Right lobe of liver (tissue), 6 donors: ENCODE results near the gene FABP7. TPM values are rescaled to one million over a fixed set of nuclear protein-coding genes. Genes with fewer than 3 reads are reported as not detected.

Source experiments
- ATAC-seq, 4 donors: fragments of 200-7000 bp; cut with Tn5 transposase; one replicate each; pipeline ENCODE4 v1.9.1; 2020; ENCODE audit warnings: mild to moderate bottlenecking in 4 of 4, moderate library complexity in 4 of 4
- DNase-seq, 3 donors: peaks; one replicate each; pipeline ENCODE4 v3.0.0-alpha.2; 2020
- H3K27ac ChIP-seq, 3 donors: fragments of 200-600 bp; one replicate each; pipeline ENCODE4 v1.8.0; 2022
- H3K27me3 ChIP-seq, 2 donors: fragments of 200-600 bp; one replicate each; pipeline ENCODE4 v1.8.0; 2022
- H3K36me3 ChIP-seq, 4 donors: fragments of 200-600 bp; sonication (generic) in 1 of 4; one replicate each; pipeline versions ENCODE4 v1.5.1 to v1.8.0; 2017 to 2022; ENCODE audit warnings: control low read depth in 1 of 4
- H3K4me1 ChIP-seq, 4 donors: fragments of 200-600 bp; sonication (generic) in 1 of 4; one replicate each; pipeline versions ENCODE4 v1.5.1 to v1.8.0; 2017 to 2022; ENCODE audit warnings: control low read depth in 1 of 4
- H3K4me3 ChIP-seq, 3 donors: fragments of 200-600 bp; one replicate each; pipeline ENCODE4 v1.8.0; 2022
- H3K9me3 ChIP-seq, 4 donors: fragments of 200-600 bp; sonication (generic) in 1 of 4; one replicate each; pipeline versions ENCODE4 v1.5.1 to v1.8.0; 2017 to 2022; ENCODE audit warnings: control low read depth in 1 of 4
- POLR2A ChIP-seq: fragments of 450-650 bp; IDR thresholded peaks from one replicate; pipeline ENCODE4 v1.6.1; 2017; ENCODE audit warnings: antibody characterized with exemption, mild to moderate bottlenecking
- WGBS: methylation state at CpG from one replicate; pipeline ENCODE4 v1.1.6; 2018; ENCODE audit warnings: low coverage, low lambda C conversion rate; ENCODE audit not compliant: insufficient coverage; ENCODE audit errors: missing lambda C conversion rate; 5-methylcytosine and 5-hydroxymethylcytosine counted together
- intact Hi-C, 2 donors: fragments of 100-400 bp; cut with DNase I; formaldehyde crosslinking; loops; one replicate each; pipeline versions ENCODE4 v1.11.2 to v1.14.1; 2022
- total RNA-seq, 6 experiments: library from RNA; depleted of rRNA in 2 of 6; stranded (reverse); fragments of >200 nt in 2 of 6; fragmentation: NEBNext Ultra II Directional in 3 of 6; extraction: Animal tissue kit (Norgen Biotek cat#: 25700) in 3 of 6; gene quantifications; one replicate each; pipeline versions ENCODE4 v1.1.0 to v1.2.4, GENCODE V29; 2016 to 2023
- TF ChIP-seq, protein P1 (sequence below), 4 donors: fragments of 200-600 bp in 3 of 4; fragments of 450-650 bp in 1 of 4; IDR thresholded peaks; one replicate each; pipeline versions ENCODE4 v1.5.1 to v1.8.0; 2016 to 2022; ENCODE audit warnings: antibody characterized with exemption in 4 of 4, mild to moderate bottlenecking in 2 of 4
- donor health status: DM: no; HTN: yes; CAD: no.
- donor health status: DM: no; HTN: no; CAD: no.
- donor health status: DM: no; HTN: no; CAD: no.
- donor health status: DM: no; HTN: yes; CAD: no.
- donor health status: DM: no; HTN: yes; CAD: no.

Gene FABP7
- total RNA-seq, 6 experiments from 2014 or later, result not detected

DNA sequence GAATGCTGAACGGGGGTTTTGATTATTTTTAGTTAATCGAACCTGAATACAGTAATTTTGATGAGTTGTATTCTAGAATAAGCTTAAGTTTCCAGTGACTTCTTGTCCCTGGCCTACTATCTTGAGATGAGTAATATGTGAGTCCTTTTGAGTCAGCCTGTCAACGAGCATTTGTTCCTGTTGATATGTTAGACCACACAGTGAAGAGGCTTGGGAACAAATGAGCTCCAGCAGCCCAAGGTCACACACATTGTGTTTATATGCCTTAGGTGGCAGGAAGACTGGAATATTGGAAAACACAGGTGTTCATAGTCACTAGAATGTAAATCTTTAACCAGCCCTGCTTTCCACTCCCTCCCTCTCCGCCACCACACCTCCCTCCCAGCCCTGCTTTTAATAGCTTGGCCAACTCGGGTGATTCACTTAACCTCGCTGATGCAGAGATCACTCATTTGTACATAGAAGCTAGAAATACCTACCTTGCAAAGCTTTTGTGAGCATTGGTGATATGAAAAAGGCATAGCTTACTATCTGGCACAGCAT lies 18.7 kb downstream of the FABP7 start:
- whole genome bisulfite sequencing, result 38% methylated on average over 4 of the region's 6 CpGs
- intact Hi-C loops, result no loop called here
- TF ChIP-seq, protein P1, sequence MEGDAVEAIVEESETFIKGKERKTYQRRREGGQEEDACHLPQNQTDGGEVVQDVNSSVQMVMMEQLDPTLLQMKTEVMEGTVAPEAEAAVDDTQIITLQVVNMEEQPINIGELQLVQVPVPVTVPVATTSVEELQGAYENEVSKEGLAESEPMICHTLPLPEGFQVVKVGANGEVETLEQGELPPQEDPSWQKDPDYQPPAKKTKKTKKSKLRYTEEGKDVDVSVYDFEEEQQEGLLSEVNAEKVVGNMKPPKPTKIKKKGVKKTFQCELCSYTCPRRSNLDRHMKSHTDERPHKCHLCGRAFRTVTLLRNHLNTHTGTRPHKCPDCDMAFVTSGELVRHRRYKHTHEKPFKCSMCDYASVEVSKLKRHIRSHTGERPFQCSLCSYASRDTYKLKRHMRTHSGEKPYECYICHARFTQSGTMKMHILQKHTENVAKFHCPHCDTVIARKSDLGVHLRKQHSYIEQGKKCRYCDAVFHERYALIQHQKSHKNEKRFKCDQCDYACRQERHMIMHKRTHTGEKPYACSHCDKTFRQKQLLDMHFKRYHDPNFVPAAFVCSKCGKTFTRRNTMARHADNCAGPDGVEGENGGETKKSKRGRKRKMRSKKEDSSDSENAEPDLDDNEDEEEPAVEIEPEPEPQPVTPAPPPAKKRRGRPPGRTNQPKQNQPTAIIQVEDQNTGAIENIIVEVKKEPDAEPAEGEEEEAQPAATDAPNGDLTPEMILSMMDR (IDR thresholded peaks at IDR 0.05), result no peak
- TF ChIP-seq POLR2A, result peak; percentile 54
- DNase-seq (peak; percentile 65 to 84 (median 80)), ATAC-seq (peak; percentile 93 to 99 (median 96))
- Histone ChIP-seq H3K36me3 (peaks cover 0 to 7% (median 0%) of the 10 kb centered on the region in 4 donors), H3K9me3 (no peaks in the 10 kb centered on the region), H3K4me1 (peaks cover 0 to 42% (median 8%) of the 10 kb centered on the region in 4 donors), H3K27ac (peak overlapping the region; percentile 53 to 81 (median 73)), H3K4me3 (no peak overlapping the region), H3K27me3 (no peaks in the 10 kb centered on the region)

DNA sequence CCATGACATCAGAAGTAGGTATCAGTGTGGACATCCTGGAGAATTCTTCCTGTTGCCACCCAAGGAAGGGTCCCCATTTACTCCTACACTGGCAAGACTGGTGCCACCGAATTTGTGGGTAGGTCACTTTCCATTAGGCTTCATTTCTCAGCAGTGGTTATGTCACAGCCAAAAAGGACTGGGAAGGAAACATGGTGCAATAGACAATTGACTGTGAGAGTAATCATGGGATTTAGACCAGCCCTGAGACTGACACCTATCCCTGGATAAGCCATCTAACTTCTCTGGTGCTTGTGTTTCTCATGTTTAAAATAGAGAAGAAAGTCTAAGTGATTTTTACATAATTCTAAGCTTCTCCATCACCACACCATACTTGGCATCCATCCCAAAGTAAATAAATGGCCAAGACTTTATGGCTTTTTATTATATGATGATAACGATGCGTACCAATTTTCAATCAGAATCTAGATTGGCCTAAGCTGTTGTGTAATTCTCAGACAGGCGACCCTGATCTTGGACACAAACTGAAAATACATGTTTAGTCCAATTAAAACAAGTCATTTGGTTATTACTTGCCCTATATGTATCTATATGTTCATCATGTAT lies 19.7 kb downstream of the FABP7 start:
- DNase-seq, result no peak
- H3K4me3 ChIP-seq, result no peak overlapping the region
- peak overlapping the region; percentile 53 to 81 (median 73) for H3K27ac ChIP-seq
- TF ChIP-seq, protein P1 (IDR thresholded peaks at IDR 0.05), result no peak
- no peak for TF ChIP-seq POLR2A
- H3K9me3 ChIP-seq, result no peaks in the 10 kb centered on the region
- WGBS, result 82% methylated on average over 4 of the region's 4 CpGs
- peaks cover 0 to 7% (median under 1%) of the 10 kb centered on the region in 4 donors for H3K36me3 ChIP-seq
- no peaks in the 10 kb centered on the region for H3K27me3 ChIP-seq
- intact Hi-C loops, result no loop called here
- H3K4me1 ChIP-seq, result peaks cover 0 to 45% (median 8%) of the 10 kb centered on the region in 4 donors
- ATAC-seq, result peak in 2 of 4 donors; percentile 20 to 38

DNA sequence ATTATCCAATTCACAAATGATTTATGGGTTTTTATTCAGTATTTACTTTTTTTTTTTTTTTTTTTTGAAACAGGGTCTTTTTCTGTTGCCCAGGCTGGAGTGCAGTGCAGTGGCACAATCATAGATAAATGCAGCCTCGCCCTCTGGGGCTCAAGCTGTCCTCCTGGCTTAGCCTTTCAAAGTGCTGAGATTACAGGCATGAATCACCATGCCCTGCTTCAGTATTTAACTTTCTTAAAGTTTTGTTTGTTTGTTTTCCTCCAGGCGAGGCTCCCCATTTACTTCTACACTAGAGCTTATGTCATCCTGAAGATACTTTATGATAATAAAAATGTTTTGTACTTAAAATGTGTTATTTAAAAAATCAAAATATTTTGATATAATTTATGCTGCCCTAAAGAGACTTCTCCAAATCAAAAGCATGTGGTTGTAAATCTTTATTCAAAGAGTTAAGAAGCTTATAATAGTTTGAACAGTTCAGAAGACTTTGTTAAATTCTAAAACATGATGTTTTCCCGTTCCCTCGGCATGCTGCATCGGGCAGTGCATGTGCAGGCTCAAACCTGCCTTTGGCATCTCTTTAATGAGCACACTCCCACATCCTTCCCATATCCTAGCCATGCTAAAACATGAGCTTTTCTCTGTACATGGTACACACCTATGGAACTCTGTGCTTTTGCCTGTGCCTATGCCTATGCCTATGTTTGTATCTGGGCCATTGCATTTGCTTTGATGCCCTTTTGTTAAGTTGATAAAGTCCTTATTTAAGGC lies 20.6 kb downstream of the FABP7 start:
- Histone ChIP-seq H3K4me3 (no peak overlapping the region), H3K9me3 (no peaks in the 10 kb centered on the region), H3K27ac (no peak overlapping the region), H3K36me3 (peaks cover 0 to 10% (median 5%) of the 10 kb centered on the region in 4 donors), H3K4me1 (peaks cover 0 to 45% (median 8%) of the 10 kb centered on the region in 4 donors), H3K27me3 (no peaks in the 10 kb centered on the region)
- TF ChIP-seq, protein P1 (IDR thresholded peaks at IDR 0.05), result no peak
- TF ChIP-seq POLR2A, result no peak
- 84% methylated on average over 5 of the region's 5 CpGs for WGBS
- intact Hi-C loops, result no loop called here
- ATAC-seq, result no peak
- no peak for DNase-seq

DNA sequence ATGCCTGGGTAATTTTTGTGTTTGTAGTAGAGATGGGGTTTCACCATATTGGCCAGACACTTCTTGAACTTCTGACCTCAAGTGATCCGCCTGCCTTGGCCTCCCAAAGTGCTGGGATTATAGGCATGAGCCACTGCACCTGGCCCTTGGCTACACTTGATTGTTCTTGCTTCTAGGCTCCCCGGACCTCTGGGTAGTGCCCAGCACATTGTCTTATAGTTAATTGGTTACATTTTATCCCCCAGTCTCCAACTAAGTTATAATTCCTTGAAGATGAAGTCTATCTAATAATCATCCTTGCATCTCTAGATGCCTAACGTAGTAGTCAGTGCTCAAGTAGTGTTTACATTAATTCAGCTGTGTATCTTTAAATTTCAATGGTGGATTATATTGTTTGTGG lies 21.4 kb downstream of the FABP7 start:
- no peak for DNase-seq
- Histone ChIP-seq H3K27ac (no peak overlapping the region), H3K4me3 (no peak overlapping the region), H3K36me3 (peaks cover 0 to 18% (median 6%) of the 10 kb centered on the region in 4 donors), H3K4me1 (peaks cover 0 to 45% (median 8%) of the 10 kb centered on the region in 4 donors), H3K9me3 (no peaks in the 10 kb centered on the region), H3K27me3 (no peaks in the 10 kb centered on the region)
- intact Hi-C loops, result no loop called here
- WGBS, result 95% methylated on average over 2 of the region's 3 CpGs
- ATAC-seq, result no peak
- TF ChIP-seq POLR2A, result no peak
- TF ChIP-seq, protein P1 (IDR thresholded peaks at IDR 0.05), result no peak
